Measurements from ENCODE around the gene TTC9C. TPM values are rescaled to one million over a fixed set of nuclear protein-coding genes. Genes with fewer than 3 reads are reported as not detected.
A peak's percentile ranks its signal among the peaks of the same experiment; 100 is the strongest.

The TTC9C gene
- total RNA-seq, 1 donor from 2014 or later: 39.8 TPM

DNA sequence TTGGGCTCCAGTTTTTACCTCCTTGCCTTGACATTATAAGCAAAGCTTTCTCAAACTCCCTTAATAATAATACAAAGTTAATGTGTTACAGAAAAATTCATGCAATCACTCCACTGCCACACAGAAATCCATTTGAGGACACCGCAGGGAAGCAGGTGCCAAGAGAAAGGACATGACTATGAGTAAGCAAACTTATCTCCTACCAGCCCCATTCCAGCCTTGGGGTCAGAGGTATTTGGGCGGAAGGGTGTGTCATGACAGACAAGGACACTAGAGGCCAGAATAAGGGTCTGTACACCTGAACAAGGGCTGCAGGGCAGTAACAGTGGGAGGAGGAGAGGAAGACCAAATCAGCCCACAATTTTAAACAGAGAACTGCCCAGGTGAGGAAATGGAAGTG is 14.9 kb upstream of the TTC9C start:
- H3K36me3 Mint-ChIP-seq: peaks cover 38% of the 10 kb centered on the region
- H3K9me3 Mint-ChIP-seq: no peaks in the 10 kb centered on the region
- H3K27me3 Mint-ChIP-seq (ENCODE audit: low read depth): no peaks in the 10 kb centered on the region
- H3K4me1 Mint-ChIP-seq: peaks cover 16% of the 10 kb centered on the region
- no peak overlapping the region for H3K4me3 Mint-ChIP-seq
- TF ChIP-seq, protein P1, sequence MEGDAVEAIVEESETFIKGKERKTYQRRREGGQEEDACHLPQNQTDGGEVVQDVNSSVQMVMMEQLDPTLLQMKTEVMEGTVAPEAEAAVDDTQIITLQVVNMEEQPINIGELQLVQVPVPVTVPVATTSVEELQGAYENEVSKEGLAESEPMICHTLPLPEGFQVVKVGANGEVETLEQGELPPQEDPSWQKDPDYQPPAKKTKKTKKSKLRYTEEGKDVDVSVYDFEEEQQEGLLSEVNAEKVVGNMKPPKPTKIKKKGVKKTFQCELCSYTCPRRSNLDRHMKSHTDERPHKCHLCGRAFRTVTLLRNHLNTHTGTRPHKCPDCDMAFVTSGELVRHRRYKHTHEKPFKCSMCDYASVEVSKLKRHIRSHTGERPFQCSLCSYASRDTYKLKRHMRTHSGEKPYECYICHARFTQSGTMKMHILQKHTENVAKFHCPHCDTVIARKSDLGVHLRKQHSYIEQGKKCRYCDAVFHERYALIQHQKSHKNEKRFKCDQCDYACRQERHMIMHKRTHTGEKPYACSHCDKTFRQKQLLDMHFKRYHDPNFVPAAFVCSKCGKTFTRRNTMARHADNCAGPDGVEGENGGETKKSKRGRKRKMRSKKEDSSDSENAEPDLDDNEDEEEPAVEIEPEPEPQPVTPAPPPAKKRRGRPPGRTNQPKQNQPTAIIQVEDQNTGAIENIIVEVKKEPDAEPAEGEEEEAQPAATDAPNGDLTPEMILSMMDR (IDR thresholded peaks at IDR 0.05; ENCODE audit: unreplicated experiment): no peak
- H3K27ac Mint-ChIP-seq: peak overlapping the region; percentile 40
- no peak for DNase-seq (ENCODE audit: low spot score in 2 of 2, unreplicated experiment in 2 of 2)

DNA sequence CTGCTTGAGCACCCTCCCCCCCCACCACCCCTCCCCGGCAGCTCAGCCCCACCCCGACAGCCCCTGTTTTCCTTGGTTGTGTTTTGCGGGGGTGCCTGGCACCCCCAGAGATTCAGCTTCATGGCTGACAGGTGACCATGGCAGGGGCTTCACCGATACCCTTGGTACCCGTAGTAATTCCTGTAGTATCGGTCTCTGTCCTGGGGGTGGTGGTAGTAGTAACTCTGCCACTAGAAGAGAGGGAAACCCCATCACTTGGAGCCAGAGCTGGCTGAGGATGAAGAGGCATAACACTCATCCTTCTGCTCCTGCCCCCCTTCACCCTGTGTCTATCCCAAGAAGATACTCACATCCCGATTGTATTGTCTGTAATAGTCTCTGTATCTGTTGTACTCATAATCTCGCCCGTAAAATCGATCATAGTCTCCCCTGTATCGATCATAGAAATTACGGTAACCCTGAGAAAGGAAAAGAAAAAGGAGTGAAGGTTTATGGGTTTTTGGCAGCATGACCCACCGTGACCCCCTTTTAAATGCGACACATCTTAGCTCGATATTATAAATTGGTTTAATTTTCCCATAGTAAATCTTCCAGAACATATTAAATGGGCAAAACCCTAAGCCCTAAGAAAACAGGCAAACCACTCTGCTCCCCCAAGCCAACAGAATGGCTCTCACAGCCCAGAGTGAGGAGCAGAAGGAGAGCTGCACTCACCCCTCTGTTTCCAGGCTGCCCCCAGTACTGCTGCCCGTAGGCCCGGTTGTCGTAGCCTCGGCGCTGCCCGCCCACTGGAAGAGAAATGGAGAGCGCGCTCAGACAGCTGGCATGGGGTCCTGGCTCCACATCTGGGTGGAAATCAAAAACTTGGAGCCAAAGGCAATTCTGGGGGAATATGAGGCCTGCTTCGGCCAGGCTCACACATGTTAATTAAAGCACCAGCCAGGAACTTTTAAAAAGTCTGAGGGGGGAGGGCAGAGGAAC is 12.8 kb upstream of the TTC9C start:
- Mint-ChIP-seq H3K4me1 (no peaks in the 10 kb centered on the region), H3K4me3 (no peak overlapping the region), H3K27me3 (ENCODE audit: low read depth) (no peaks in the 10 kb centered on the region), H3K9me3 (no peaks in the 10 kb centered on the region), H3K27ac (no peak overlapping the region), H3K36me3 (peaks cover 45% of the 10 kb centered on the region)
- DNase-seq (ENCODE audit: low spot score in 2 of 2, unreplicated experiment in 2 of 2): no peak
- TF ChIP-seq, protein P1 (IDR thresholded peaks at IDR 0.05; ENCODE audit: unreplicated experiment): no peak

DNA sequence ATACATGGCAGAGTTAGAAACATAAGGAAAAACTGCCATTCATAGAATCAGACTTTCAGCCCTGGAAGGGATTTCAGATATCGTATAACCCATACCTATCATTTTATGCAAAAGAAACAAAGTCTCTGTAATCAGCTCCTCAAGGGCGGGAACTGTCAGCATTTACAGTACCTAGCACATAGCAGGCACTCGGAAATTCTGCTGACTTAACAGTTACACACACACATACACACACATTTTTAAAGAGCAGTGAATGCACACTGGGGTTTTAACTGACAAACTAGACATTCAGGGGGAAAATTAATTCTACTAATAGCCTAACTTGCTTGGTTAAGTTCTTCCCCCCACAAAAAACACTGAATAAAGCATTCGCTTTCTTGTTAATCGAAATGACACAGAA is 12.1 kb upstream of the TTC9C start:
- Mint-ChIP-seq H3K36me3 (peaks cover 45% of the 10 kb centered on the region), H3K4me3 (no peak overlapping the region), H3K4me1 (no peaks in the 10 kb centered on the region), H3K9me3 (no peaks in the 10 kb centered on the region), H3K27me3 (ENCODE audit: low read depth) (no peaks in the 10 kb centered on the region), H3K27ac (no peak overlapping the region)
- TF ChIP-seq, protein P1 (IDR thresholded peaks at IDR 0.05; ENCODE audit: unreplicated experiment): no peak
- DNase-seq (ENCODE audit: low spot score in 2 of 2, unreplicated experiment in 2 of 2): no peak

DNA sequence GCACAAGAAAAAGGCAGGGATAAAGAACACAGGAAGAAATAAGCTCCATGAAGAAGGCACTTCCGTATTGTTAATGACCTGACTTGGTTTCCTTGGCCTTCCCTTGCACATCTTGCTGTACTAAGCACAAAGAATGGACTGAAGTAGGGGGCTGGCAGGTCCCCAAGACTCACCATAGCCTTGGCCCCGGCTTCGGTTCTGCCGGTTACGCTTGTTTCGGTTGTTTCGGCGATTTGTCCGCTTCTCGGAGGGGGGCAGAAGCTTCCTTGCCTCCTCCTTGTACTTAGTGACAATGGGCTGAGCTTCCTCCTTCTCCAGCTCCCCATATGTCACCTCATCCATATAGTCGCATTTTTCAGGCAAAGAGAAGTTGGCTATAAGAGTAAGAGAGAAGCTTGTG is 11.5 kb upstream of the TTC9C start:
- no peak for DNase-seq (ENCODE audit: low spot score in 2 of 2, unreplicated experiment in 2 of 2)
- TF ChIP-seq, protein P1 (IDR thresholded peaks at IDR 0.05; ENCODE audit: unreplicated experiment): no peak
- Mint-ChIP-seq H3K4me3 (no peak overlapping the region), H3K27ac (no peak overlapping the region), H3K36me3 (peaks cover 51% of the 10 kb centered on the region), H3K4me1 (peaks cover under 1% of the 10 kb centered on the region), H3K27me3 (ENCODE audit: low read depth) (no peaks in the 10 kb centered on the region), H3K9me3 (no peaks in the 10 kb centered on the region)

DNA sequence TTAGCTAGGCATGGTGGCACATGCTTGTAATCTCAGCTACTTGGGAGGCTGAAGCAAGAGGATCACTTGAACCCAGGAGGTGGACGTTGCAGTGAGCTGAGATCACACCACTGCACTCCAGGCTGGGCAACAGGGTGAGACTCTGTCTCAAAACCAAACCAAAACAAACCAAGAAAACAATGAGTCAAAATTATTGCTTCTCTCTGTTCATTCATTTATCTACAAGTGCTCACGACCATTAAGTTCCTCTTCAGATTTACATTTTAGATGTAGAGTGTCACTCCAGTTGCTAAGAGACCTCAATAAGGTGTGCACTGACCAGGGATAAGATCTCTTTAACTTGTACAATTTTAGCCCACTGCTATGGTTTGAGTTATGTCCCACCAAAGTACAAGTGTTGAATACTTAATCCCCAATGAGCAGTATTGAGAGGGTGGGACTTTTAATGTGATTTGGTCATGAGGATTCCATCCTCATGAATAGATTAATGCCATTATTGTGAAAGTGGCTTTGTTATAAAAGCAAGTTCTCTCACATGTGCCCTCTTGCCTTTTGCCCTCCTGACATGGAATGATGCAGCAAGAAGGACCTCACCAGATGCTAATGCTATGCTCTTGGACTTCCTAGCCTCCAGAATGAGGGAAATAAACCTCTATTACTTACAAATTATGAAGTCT is 8.8 kb upstream of the TTC9C start:
- Mint-ChIP-seq H3K9me3 (no peaks in the 10 kb centered on the region), H3K36me3 (peaks cover 56% of the 10 kb centered on the region), H3K4me1 (peaks cover 15% of the 10 kb centered on the region), H3K27ac (no peak overlapping the region), H3K4me3 (no peak overlapping the region), H3K27me3 (ENCODE audit: low read depth) (no peaks in the 10 kb centered on the region)
- DNase-seq (ENCODE audit: low spot score in 2 of 2, unreplicated experiment in 2 of 2): no peak
- TF ChIP-seq, protein P1 (IDR thresholded peaks at IDR 0.05; ENCODE audit: unreplicated experiment): no peak
